Measurements from ENCODE around the gene SORCS2.

SORCS2 gene

GRCh38 chr4:7248857-7249256, 56.5 kb downstream of the SORCS2 start:
- no peak for DNase-seq

DNA sequence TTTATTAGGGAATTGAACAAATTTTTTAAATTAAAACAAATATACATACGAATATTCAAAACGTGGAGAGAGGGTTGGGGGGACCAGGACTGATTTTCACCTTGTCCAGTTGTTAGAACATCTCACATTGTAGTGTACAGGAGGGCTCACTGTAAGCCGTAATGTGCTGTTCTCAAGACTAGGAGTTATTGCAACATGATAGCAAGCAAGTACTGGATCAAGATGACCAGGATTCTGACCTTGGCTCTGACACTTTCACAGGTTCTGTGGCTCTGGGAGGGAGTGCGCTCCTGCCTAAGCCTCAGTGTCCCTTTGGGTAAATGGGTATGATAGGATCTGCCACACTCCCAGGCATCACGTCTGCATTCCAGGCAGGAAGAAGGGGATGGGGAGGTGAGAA, 59.0 kb downstream of the SORCS2 start:
- no peak for DNase-seq

GRCh38 chr4:7252051-7252450, 59.7 kb downstream of the SORCS2 start:
- DNase-seq: no peak

- no peak for DNase-seq
Observed at GRCh38 chr4:7252510-7253340, 60.4 kb downstream of the SORCS2 start.

GRCh38 chr4:7253341-7253700, 61.0 kb downstream of the SORCS2 start:
- no peak for DNase-seq

- DNase-seq: no peak
Observed at GRCh38 chr4:7253837-7254236, 61.5 kb downstream of the SORCS2 start.

DNA sequence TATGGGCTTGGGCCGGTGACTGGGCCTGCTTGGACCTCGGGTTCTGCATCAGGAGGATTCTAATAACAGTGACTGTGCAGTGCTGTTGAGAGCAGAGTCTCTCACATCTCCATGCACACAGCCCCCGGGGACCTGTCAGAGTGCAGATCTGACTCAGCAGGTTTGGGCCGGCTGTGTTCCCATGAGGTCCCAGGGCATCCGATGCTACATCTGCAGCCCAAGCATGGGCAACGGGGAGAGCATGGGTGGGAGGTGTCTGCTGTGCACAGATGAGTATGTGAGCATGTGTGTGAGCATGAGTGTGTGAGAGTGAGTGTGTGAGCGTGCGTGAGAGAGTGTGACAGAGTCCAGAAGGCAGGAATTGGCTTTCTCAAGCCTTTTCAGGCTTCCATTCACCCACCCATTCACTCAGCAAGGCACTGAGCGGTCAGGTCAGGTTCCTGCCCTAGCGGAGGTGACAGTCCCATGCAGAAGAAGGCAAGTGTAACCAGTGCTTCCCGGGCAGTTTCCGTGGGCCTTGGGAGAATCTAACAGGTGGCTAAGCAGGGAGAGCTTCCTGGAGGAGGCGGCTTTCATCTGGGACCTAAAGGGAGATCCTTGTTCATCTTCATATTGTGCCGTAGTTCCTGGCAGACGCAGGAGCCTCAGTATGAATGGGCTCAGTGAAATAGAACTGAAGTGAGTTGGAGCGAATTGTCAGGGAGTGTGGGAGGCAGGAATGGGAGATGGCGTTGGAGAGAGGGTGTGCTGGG, 62.6 kb downstream of the SORCS2 start:
- DNase-seq: no peak

DNA sequence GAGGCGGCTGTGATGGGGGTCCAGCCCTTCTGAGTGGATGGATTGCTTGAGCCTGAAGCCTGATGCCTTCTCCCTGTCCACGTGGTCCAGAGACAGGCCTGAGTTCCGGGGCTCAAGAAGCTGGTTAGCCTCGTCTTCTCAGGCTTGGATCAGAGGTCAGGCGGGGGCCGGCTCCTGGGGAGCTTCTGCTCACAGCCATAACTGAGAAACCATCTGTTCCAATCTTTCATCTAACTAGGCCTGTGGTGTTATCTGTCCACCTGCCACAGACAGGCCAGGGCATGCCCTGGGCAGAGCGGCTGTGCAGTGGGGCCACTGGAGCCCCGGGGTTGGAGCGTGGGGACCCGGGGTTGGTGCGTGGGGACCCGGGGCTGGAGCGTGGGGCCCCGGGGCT, 63.1 kb downstream of the SORCS2 start:
- DNase-seq: no peak

- DNase-seq: no peak
Observed at GRCh38 chr4:7255996-7256395, 63.7 kb downstream of the SORCS2 start.

- DNase-seq: no peak
Observed at GRCh38 chr4:7256984-7257810, 64.9 kb downstream of the SORCS2 start.

DNA sequence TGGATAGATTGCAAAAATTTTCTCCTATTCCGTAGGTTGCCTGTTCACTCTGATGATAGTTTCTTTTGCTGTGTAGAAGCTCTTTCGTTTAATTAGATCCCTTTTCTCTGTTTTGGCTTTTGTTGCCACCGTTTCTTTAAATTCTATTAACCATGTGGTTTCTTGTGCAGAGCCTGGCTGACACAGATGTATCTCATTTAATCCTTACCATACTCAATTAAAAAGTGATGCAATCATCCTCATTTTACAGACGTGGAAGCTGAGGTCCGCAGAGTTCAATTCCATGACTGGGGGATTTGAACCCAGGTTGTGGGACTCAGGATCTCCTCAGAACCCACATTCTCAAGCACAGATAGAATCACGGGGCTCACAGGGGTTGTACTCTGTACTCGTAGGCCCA, 66.7 kb downstream of the SORCS2 start:
- no peak for DNase-seq

DNA sequence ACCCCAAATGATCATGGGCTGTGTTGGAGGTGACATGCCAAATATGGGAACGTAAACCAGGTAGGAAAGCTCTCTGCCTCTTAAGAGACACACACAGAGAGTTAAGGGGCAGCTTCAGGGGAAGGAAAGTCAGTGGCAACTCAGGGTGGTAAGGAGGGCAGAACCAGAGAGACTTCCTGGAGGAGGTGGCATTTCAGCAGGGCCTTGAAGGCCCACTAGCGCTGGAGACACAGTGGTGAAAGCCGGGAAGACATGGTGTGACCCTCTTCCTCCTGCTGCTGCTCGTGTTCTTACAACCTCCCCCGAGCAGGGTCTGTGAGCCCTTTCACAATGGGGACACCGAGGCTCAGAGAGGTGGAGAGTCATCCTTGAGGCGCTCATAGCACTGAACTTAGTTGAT, 68.2 kb downstream of the SORCS2 start:
- no peak for DNase-seq

- DNase-seq: no peak
Observed at GRCh38 chr4:7261087-7261486, 68.7 kb downstream of the SORCS2 start.

- DNase-seq: no peak
Observed at GRCh38 chr4:7261536-7261935, 69.2 kb downstream of the SORCS2 start.

GRCh38 chr4:7262134-7262533, 69.8 kb downstream of the SORCS2 start:
- DNase-seq: no peak

- DNase-seq: no peak
Observed at GRCh38 chr4:7263166-7263565, 70.8 kb downstream of the SORCS2 start.

- DNase-seq: no peak
Observed at GRCh38 chr4:7264694-7265093, 72.4 kb downstream of the SORCS2 start.

- no peak for DNase-seq
Observed at GRCh38 chr4:7266525-7267292, 74.4 kb downstream of the SORCS2 start.

GRCh38 chr4:7267829-7268228, 75.5 kb downstream of the SORCS2 start:
- no peak for DNase-seq

DNA sequence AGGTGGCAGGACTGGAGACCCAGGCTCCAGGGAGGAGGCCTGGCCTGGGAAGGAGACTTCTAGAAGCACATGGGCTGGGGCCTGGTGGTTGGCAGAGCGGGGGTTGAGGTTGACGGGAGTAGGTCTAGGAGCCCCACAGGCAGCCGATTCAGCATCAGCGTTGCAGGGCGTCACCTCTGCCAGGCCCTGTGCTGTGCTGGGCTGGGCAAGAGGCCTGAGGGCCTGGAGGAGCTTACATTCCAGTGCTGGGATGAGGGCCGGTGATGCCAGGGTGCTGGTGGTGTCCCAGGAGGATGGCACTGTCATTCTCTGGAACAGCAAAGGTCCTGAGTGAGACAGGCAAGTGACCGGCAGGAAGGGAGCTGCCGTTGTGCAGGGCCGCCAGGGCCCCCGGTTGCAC, 76.6 kb downstream of the SORCS2 start:
- no peak for DNase-seq

GRCh38 chr4:7270121-7270520, 77.8 kb downstream of the SORCS2 start:
- no peak for DNase-seq

DNA sequence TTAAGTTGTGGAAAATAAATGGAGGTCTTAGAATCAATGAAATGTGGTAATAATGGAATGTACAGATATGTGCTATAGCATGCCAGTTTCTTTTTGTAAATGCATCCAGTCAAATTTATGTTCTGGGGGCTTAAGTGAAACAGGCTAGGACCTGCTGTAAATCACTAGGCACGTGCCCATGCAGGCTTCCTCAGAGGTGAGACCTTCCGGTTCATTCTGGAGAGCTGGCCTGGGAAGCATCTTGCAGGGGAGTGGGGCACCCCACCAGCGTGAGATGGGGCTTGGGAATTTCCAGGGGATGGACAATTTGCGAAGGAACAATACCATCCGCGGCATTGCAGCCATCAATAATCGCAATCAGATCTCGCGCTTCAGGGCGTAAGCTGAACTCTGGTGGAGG, 80.1 kb downstream of the SORCS2 start:
- DNase-seq: no peak
